Right atrium auricular region (tissue), 2 donors: ENCODE results near the gene MAP1LC3B2. TPM values are rescaled to one million over a fixed set of nuclear protein-coding genes. Genes with fewer than 3 reads are reported as not detected.

Source experiments
- DNase-seq: peaks from one replicate; pipeline ENCODE4 v3.0.0-alpha.2; 2019; ENCODE audit warnings: low spot score
- H3K27ac ChIP-seq, 2 donors: fragments of 200-600 bp; sonication (generic); 1 replicate in 1 of 2; 2 replicates in 1 of 2; pipeline ENCODE4 v1.5.1; 2016 to 2019
- H3K27me3 ChIP-seq, 2 donors: fragments of 200-600 bp; sonication (generic); one replicate each; pipeline versions ENCODE4 v1.5.1 to v1.6.0; 2017 to 2019
- H3K36me3 ChIP-seq: fragments of 200-600 bp; sonication (generic); one replicate; pipeline ENCODE4 v1.5.1; 2016
- H3K4me1 ChIP-seq, 2 donors: fragments of 200-600 bp; sonication (generic); one replicate each; pipeline versions ENCODE4 v1.5.1 to v1.6.0; 2017 to 2019
- H3K4me3 ChIP-seq, 2 donors: fragments of 200-600 bp; sonication (generic); 1 replicate in 1 of 2; 2 replicates in 1 of 2; pipeline ENCODE4 v1.5.1; 2017 to 2019; ENCODE audit warnings: mild to moderate bottlenecking in 1 of 2, moderate library complexity in 1 of 2
- H3K9me3 ChIP-seq, 2 donors: fragments of 200-600 bp; sonication (generic); one replicate each; pipeline ENCODE4 v1.5.1; 2019
- CTCF ChIP-seq, 2 donors: fragments of 200-600 bp; sonication (generic); IDR thresholded peaks; one replicate each; pipeline ENCODE4 v1.5.1; 2019; ENCODE audit warnings: antibody characterized with exemption in 2 of 2
- total RNA-seq, 2 donors: library from RNA; depleted of rRNA; stranded (reverse); fragments of >200 nt; gene quantifications; one replicate each; pipeline ENCODE4 v1.1.0, GENCODE V29; 2016

MAP1LC3B2 gene
- total RNA-seq, 2 donors from 2014 or later, result 1.0 to 1.4 TPM

GRCh38 chr12:116528065-116528464 is 31.1 kb upstream of the MAP1LC3B2 start:
- peaks cover 0 to 19% of the 10 kb centered on the region in 2 donors for H3K4me1 ChIP-seq
- H3K27me3 ChIP-seq, result no peaks in the 10 kb centered on the region

GRCh38 chr12:116528498-116528897 is 30.7 kb upstream of the MAP1LC3B2 start:
- Histone ChIP-seq H3K36me3 (no peaks in the 10 kb centered on the region), H3K27me3 (no peaks in the 10 kb centered on the region), H3K4me3 (no peak overlapping the region), H3K9me3 (no peaks in the 10 kb centered on the region), H3K27ac (no peak overlapping the region), H3K4me1 (peaks cover 0 to 23% of the 10 kb centered on the region in 2 donors)
- no peak for DNase-seq
- TF ChIP-seq CTCF (IDR thresholded peaks at IDR 0.05), result no peak

More at GRCh38 chr12:116528065-116528464, 31.1 kb upstream of the MAP1LC3B2 start:
- Histone ChIP-seq H3K9me3 (no peaks in the 10 kb centered on the region), H3K36me3 (no peaks in the 10 kb centered on the region), H3K4me3 (no peak overlapping the region), H3K27ac (no peak overlapping the region)
- DNase-seq, result no peak
- TF ChIP-seq CTCF (IDR thresholded peaks at IDR 0.05), result no peak

GRCh38 chr12:116529048-116529447 is 30.1 kb upstream of the MAP1LC3B2 start:
- Histone ChIP-seq H3K4me3 (no peak overlapping the region), H3K27me3 (no peaks in the 10 kb centered on the region), H3K4me1 (peaks cover 0 to 27% of the 10 kb centered on the region in 2 donors), H3K36me3 (no peaks in the 10 kb centered on the region), H3K9me3 (no peaks in the 10 kb centered on the region), H3K27ac (no peak overlapping the region)
- TF ChIP-seq CTCF (IDR thresholded peaks at IDR 0.05), result no peak
- DNase-seq, result no peak

GRCh38 chr12:116529686-116530085 is 29.5 kb upstream of the MAP1LC3B2 start:
- H3K9me3 ChIP-seq, result no peaks in the 10 kb centered on the region
- no peaks in the 10 kb centered on the region for H3K27me3 ChIP-seq
- no peak for DNase-seq
- no peaks in the 10 kb centered on the region for H3K36me3 ChIP-seq
- no peak overlapping the region for H3K4me3 ChIP-seq
- H3K4me1 ChIP-seq, result peaks cover 0 to 32% of the 10 kb centered on the region in 2 donors
- no peak for TF ChIP-seq CTCF (IDR thresholded peaks at IDR 0.05)
- no peak overlapping the region for H3K27ac ChIP-seq

GRCh38 chr12:116532428-116532827 is 26.8 kb upstream of the MAP1LC3B2 start:
- Histone ChIP-seq H3K4me3 (no peak overlapping the region), H3K4me1 (peaks cover 0 to 19% of the 10 kb centered on the region in 2 donors), H3K27me3 (no peaks in the 10 kb centered on the region), H3K36me3 (no peaks in the 10 kb centered on the region), H3K27ac (no peak overlapping the region), H3K9me3 (no peaks in the 10 kb centered on the region)
- DNase-seq, result no peak
- TF ChIP-seq CTCF (IDR thresholded peaks at IDR 0.05), result no peak

GRCh38 chr12:116532986-116533342 is 26.2 kb upstream of the MAP1LC3B2 start:
- no peaks in the 10 kb centered on the region for H3K9me3 ChIP-seq
- no peak overlapping the region for H3K27ac ChIP-seq
- no peaks in the 10 kb centered on the region for H3K36me3 ChIP-seq

More at GRCh38 chr12:116532986-116533342, 26.2 kb upstream of the MAP1LC3B2 start:
- peak overlapping the region in 1 of 2 donors; percentile 59 for H3K4me3 ChIP-seq
- no peaks in the 10 kb centered on the region for H3K27me3 ChIP-seq
- DNase-seq, result no peak
- no peak for TF ChIP-seq CTCF (IDR thresholded peaks at IDR 0.05)
- H3K4me1 ChIP-seq, result peaks cover 0 to 19% of the 10 kb centered on the region in 2 donors
